Gastrocnemius medialis (tissue), 4 donors: ENCODE measurements around the gene ZNF865. TPM values are rescaled to one million over a fixed set of nuclear protein-coding genes. Genes with fewer than 3 reads are reported as not detected.
A peak's percentile ranks its signal among the peaks of the same experiment; 100 is the strongest.

Experiments used
- ATAC-seq, 2 donors: fragments of 150-250 bp; one replicate each; pipeline ENCODE4 v1.9.1; 2016
- DNase-seq, 2 donors: peaks; one replicate each; pipeline ENCODE4 v3.0.0-alpha.2; 2019
- H3K27ac ChIP-seq, 4 donors: fragments of 200-600 bp; sonication (generic); 1 replicate in 1 of 4; 2 replicates in 3 of 4; pipeline ENCODE4 v1.5.1; 2016 to 2018; ENCODE audit warnings: mild to moderate bottlenecking in 2 of 4, moderate library complexity in 1 of 4
- H3K27me3 ChIP-seq, 3 donors: fragments of 200-600 bp; sonication (generic) in 2 of 3; 1 replicate in 1 of 3; 2 replicates in 2 of 3; pipeline versions ENCODE4 v1.5.1 to v1.6.0; 2016 to 2019; ENCODE audit warnings: mild to moderate bottlenecking in 1 of 3, moderate library complexity in 1 of 3
- H3K36me3 ChIP-seq, 2 donors: fragments of 200-600 bp; sonication (generic) in 1 of 2; one replicate each; pipeline ENCODE4 v1.5.1; 2017 to 2018
- H3K4me1 ChIP-seq, 2 donors: fragments of 200-600 bp; sonication (generic) in 1 of 2; one replicate each; pipeline ENCODE4 v1.5.1; 2016 to 2017; ENCODE audit warnings: mild to moderate bottlenecking in 2 of 2
- H3K4me3 ChIP-seq, 4 donors: fragments of 200-600 bp; sonication (generic) in 3 of 4; 1 replicate in 1 of 4; 2 replicates in 3 of 4; pipeline ENCODE4 v1.5.1; 2016 to 2019; ENCODE audit warnings: mild to moderate bottlenecking in 2 of 4
- H3K9me3 ChIP-seq, 3 donors: fragments of 200-600 bp; sonication (generic) in 2 of 3; 1 replicate in 1 of 3; 2 replicates in 2 of 3; pipeline ENCODE4 v1.5.1; 2016 to 2019
- POLR2A ChIP-seq, 2 donors: fragments of 450-650 bp; IDR thresholded peaks; one replicate each; pipeline ENCODE4 v1.6.1; 2017; ENCODE audit warnings: antibody characterized with exemption in 2 of 2, mild to moderate bottlenecking in 2 of 2, moderate library complexity in 2 of 2
- in situ Hi-C, 4 donors: fragments of 200-750 bp; cut with MboI; loops; one replicate each; pipeline versions ENCODE4 v1.15.0 to v1.8.0; 2017; ENCODE audit warnings: low sequenced_read_pairs in 4 of 4
- intact Hi-C: fragments of 100-400 bp; cut with DNase I; formaldehyde crosslinking; loops from one replicate; pipeline ENCODE4 v1.15.1; 2023; ENCODE audit warnings: low total_unique reads
- total RNA-seq, 4 donors: library from RNA; depleted of rRNA; stranded (reverse); fragments of >200 nt; gene quantifications; one replicate each; pipeline versions ENCODE4 v1.1.0 to v1.2.3, GENCODE V29; 2016
- TF ChIP-seq, protein P1 (sequence below), 5 experiments: fragments of 450-650 bp in 3 of 5; fragments of 200-600 bp in 2 of 5; sonication (generic) in 2 of 5; IDR thresholded peaks in 4 of 5; conservative IDR thresholded peaks in 1 of 5; 1 replicate in 4 of 5; 2 replicates in 1 of 5; pipeline ENCODE4 v1.5.1; 2016 to 2019; ENCODE audit warnings: antibody characterized with exemption in 5 of 5, mild to moderate bottlenecking in 3 of 5, moderate library complexity in 3 of 5

Gene ZNF865
- total RNA-seq, 4 donors from 2014 or later: 10.3 to 23.4 (median 15.2) TPM

DNA sequence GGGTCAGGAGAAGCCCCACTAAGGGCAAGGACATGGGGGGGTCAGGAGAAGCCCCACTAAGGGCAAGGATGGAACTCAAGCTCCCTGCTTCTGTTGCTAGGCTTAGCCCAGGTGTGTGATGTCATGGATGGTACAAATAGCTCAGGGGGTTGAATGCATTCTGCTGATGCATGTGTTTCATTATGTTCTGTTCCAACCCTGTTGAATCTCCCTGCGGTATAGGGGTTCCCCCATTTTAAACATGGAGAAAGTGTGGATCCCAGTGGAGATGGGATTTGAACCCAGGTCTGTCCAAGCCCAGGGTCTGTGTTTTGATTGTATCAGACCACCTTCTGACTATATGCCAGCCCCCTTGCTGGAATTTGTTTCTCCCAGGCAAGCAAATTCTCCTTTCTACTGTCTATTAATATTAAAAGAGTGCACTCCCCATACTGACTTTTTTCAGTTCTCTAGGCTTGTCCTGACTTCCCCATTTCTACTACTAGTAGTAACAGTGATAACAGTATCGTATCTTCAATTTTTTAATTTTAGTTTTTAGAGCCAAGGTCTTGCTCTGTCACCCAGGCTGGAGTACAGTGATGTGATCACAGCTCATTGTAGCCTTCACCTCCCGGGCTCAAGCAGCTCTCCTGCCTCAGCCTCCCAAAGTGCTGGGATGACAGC, 6.7 kb downstream of the ZNF865 start:
- in situ Hi-C loops (no loop called here), intact Hi-C loops (no loop called here)
- H3K4me3 ChIP-seq: peak overlapping the region in 1 of 4 donors; percentile 39
- DNase-seq (no peak), ATAC-seq (peak; percentile 32 to 35)
- H3K9me3 ChIP-seq: no peaks in the 10 kb centered on the region
- peak overlapping the region; percentile 86 to 97 (median 91) for H3K27ac ChIP-seq
- peaks cover 26 to 39% of the 10 kb centered on the region in 2 donors for H3K4me1 ChIP-seq
- H3K27me3 ChIP-seq: no peaks in the 10 kb centered on the region
- TF ChIP-seq, protein P1, sequence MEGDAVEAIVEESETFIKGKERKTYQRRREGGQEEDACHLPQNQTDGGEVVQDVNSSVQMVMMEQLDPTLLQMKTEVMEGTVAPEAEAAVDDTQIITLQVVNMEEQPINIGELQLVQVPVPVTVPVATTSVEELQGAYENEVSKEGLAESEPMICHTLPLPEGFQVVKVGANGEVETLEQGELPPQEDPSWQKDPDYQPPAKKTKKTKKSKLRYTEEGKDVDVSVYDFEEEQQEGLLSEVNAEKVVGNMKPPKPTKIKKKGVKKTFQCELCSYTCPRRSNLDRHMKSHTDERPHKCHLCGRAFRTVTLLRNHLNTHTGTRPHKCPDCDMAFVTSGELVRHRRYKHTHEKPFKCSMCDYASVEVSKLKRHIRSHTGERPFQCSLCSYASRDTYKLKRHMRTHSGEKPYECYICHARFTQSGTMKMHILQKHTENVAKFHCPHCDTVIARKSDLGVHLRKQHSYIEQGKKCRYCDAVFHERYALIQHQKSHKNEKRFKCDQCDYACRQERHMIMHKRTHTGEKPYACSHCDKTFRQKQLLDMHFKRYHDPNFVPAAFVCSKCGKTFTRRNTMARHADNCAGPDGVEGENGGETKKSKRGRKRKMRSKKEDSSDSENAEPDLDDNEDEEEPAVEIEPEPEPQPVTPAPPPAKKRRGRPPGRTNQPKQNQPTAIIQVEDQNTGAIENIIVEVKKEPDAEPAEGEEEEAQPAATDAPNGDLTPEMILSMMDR (IDR thresholded peaks at IDR 0.05 in 4 of 5, conservative IDR thresholded peaks at IDR 0.05 in 1 of 5): no peak
- no peak for TF ChIP-seq POLR2A (IDR thresholded peaks at IDR 0.05)
- peaks cover 0 to 20% of the 10 kb centered on the region in 2 donors for H3K36me3 ChIP-seq

DNA sequence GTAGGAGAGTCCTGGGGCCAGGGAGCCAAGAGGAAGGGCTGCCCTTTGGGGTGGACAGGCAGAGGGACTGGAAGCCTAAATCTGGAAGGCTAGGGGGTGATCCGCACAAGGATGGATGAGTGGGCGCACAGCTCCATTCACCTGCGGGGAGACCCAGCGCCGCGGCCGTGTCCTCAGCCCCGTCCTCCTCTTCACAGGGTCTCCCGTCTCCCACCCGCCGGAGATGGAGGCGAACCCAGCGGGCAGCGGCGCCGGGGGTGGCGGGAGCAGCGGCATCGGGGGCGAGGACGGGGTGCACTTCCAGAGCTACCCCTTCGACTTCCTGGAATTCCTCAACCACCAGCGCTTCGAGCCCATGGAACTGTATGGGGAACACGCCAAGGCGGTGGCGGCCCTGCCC, 7.9 kb downstream of the ZNF865 start:
- H3K9me3 ChIP-seq: no peaks in the 10 kb centered on the region
- ATAC-seq: no peak
- H3K4me3 ChIP-seq: no peak overlapping the region
- TF ChIP-seq POLR2A (IDR thresholded peaks at IDR 0.05): no peak
- TF ChIP-seq, protein P1 (IDR thresholded peaks at IDR 0.05 in 4 of 5, conservative IDR thresholded peaks at IDR 0.05 in 1 of 5): no peak
- no peaks in the 10 kb centered on the region for H3K27me3 ChIP-seq
- H3K4me1 ChIP-seq: peaks cover 25 to 30% of the 10 kb centered on the region in 2 donors
- H3K27ac ChIP-seq: peak overlapping the region in 3 of 4 donors; percentile 86 to 97 (median 94)
- in situ Hi-C loops: no loop called here
- intact Hi-C loops: no loop called here
- H3K36me3 ChIP-seq: peaks cover 0 to 28% of the 10 kb centered on the region in 2 donors
- no peak for DNase-seq

DNA sequence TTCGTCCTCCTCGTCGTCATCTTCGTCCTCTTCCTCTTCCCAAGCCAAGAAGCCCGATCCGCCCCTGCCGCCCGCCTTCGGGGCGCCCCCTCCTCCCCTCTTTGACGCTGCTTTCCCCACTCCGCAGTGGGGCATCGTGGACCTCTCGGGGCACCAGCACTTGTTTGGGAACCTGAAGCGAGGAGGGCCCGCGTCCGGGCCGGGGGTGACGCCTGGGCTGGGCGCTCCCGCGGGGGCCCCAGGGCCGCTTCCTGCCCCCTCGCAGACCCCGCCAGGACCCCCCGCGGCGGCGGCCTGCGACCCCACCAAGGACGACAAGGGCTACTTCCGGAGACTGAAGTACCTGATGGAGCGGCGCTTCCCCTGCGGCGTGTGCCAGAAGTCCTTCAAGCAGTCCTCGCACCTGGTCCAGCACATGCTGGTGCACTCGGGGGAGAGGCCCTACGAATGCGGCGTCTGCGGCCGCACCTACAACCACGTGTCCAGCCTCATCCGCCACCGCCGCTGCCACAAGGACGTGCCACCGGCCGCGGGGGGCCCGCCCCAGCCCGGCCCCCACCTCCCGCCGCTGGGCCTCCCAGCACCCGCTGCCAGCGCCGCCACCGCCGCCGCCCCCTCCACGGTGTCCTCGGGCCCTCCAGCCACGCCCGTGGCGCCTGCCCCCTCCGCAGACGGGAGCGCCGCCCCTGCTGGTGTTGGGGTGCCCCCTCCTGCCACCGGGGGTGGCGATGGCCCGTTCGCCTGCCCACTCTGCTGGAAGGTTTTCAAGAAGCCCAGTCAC, 8.7 kb downstream of the ZNF865 start:
- Histone ChIP-seq H3K27ac (peak overlapping the region in 1 of 4 donors; percentile 15), H3K27me3 (no peaks in the 10 kb centered on the region), H3K4me3 (no peak overlapping the region), H3K9me3 (no peaks in the 10 kb centered on the region), H3K36me3 (peaks cover 0 to 28% of the 10 kb centered on the region in 2 donors), H3K4me1 (peaks cover 31 to 37% of the 10 kb centered on the region in 2 donors)
- no peak for DNase-seq
- intact Hi-C loops (no loop called here), in situ Hi-C loops (no loop called here)
- no peak for TF ChIP-seq POLR2A (IDR thresholded peaks at IDR 0.05)
- TF ChIP-seq, protein P1 (IDR thresholded peaks at IDR 0.05 in 4 of 5, conservative IDR thresholded peaks at IDR 0.05 in 1 of 5): no peak
- no peak for ATAC-seq

DNA sequence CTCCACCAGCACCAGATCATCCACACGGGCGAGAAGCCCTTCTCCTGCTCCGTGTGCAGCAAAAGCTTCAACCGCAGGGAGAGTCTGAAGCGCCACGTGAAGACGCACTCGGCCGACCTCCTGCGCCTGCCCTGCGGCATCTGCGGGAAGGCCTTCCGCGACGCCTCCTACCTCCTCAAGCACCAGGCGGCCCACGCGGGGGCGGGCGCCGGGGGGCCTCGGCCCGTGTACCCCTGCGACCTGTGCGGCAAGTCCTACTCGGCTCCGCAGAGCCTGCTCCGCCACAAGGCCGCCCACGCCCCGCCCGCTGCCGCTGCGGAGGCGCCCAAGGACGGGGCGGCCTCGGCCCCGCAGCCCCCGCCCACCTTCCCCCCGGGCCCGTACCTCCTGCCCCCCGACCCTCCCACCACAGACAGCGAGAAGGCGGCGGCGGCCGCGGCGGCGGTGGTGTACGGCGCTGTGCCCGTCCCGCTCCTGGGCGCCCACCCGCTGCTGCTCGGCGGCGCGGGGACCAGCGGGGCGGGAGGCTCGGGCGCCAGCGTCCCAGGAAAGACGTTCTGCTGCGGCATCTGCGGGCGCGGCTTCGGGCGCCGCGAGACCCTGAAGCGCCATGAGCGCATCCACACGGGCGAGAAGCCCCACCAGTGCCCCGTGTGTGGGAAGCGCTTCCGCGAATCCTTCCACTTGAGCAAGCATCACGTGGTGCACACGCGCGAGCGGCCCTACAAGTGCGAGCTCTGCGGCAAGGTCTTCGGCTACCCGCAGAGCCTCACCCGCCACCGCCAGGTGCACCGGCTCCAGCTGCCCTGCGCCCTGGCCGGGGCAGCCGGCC, 9.5 kb downstream of the ZNF865 start:
- DNase-seq (no peak), ATAC-seq (no peak)
- intact Hi-C loops (no loop called here), in situ Hi-C loops (no loop called here)
- Histone ChIP-seq H3K36me3 (peaks cover 0 to 20% of the 10 kb centered on the region in 2 donors), H3K4me3 (no peak overlapping the region), H3K9me3 (no peaks in the 10 kb centered on the region), H3K4me1 (peaks cover 40 to 42% of the 10 kb centered on the region in 2 donors), H3K27me3 (no peaks in the 10 kb centered on the region), H3K27ac (no peak overlapping the region)
- no peak for TF ChIP-seq POLR2A (IDR thresholded peaks at IDR 0.05)
- TF ChIP-seq, protein P1 (IDR thresholded peaks at IDR 0.05 in 4 of 5, conservative IDR thresholded peaks at IDR 0.05 in 1 of 5): no peak
